IMR-90 (cell line): ENCODE data around the gene ZNF212.

Source experiments
- POLR2A ChIP-seq: IDR thresholded peaks from 2 replicates; pipeline ENCODE4 v1.6.1; 2012; ENCODE audit warnings: mild to moderate bottlenecking, low read depth, low read length
- RAD21 ChIP-seq: IDR thresholded peaks from 2 replicates; pipeline ENCODE4 v1.6.1; 2012; ENCODE audit warnings: low read length, improper control_type of control experiment
- RCOR1 ChIP-seq: IDR thresholded peaks from 2 replicates; pipeline ENCODE4 v1.6.1; 2012; ENCODE audit warnings: mild to moderate bottlenecking, low read length, improper control_type of control experiment; ENCODE audit not compliant: insufficient replicate concordance
- RFX5 ChIP-seq: IDR thresholded peaks from 2 replicates; pipeline ENCODE4 v1.8.0; 2012; ENCODE audit warnings: low read depth, mild to moderate bottlenecking, low read length, moderate library complexity
- SMC3 ChIP-seq: fragments of 150-350 bp; IDR thresholded peaks from 2 replicates; pipeline ENCODE4 v1.6.1; 2016; ENCODE audit warnings: low read depth, mild to moderate bottlenecking, antibody characterized with exemption, low read length, moderate library complexity
- TF ChIP-seq, protein P1 (sequence below): conservative IDR thresholded peaks from 2 replicates; pipeline ENCODE4 v1.5.1; 2012; ENCODE audit warnings: mild to moderate bottlenecking, low read depth, low read length, improper control_type of control experiment
- TF ChIP-seq, protein P2 (sequence below): fragments of 150-350 bp; IDR thresholded peaks from 2 replicates; pipeline ENCODE4 v1.6.1; 2016; ENCODE audit warnings: low read depth, mild to moderate bottlenecking, low read length, moderate library complexity, borderline replicate concordance
- TF ChIP-seq, protein P3 (sequence below): fragments of 150-350 bp; IDR thresholded peaks from 2 replicates; pipeline ENCODE4 v1.6.1; 2017; ENCODE audit warnings: mild to moderate bottlenecking, antibody characterized with exemption, low read length, low read depth

- TF ChIP-seq, protein P1, sequence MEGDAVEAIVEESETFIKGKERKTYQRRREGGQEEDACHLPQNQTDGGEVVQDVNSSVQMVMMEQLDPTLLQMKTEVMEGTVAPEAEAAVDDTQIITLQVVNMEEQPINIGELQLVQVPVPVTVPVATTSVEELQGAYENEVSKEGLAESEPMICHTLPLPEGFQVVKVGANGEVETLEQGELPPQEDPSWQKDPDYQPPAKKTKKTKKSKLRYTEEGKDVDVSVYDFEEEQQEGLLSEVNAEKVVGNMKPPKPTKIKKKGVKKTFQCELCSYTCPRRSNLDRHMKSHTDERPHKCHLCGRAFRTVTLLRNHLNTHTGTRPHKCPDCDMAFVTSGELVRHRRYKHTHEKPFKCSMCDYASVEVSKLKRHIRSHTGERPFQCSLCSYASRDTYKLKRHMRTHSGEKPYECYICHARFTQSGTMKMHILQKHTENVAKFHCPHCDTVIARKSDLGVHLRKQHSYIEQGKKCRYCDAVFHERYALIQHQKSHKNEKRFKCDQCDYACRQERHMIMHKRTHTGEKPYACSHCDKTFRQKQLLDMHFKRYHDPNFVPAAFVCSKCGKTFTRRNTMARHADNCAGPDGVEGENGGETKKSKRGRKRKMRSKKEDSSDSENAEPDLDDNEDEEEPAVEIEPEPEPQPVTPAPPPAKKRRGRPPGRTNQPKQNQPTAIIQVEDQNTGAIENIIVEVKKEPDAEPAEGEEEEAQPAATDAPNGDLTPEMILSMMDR, result peak; percentile 81
- TF ChIP-seq RAD21, result peak; percentile 44
- no peak for TF ChIP-seq POLR2A
- TF ChIP-seq RFX5, result no peak
- TF ChIP-seq SMC3, result peak; percentile 24; the same call in 1 of the 2 replicates
- no peak for TF ChIP-seq RCOR1
- TF ChIP-seq, protein P2, sequence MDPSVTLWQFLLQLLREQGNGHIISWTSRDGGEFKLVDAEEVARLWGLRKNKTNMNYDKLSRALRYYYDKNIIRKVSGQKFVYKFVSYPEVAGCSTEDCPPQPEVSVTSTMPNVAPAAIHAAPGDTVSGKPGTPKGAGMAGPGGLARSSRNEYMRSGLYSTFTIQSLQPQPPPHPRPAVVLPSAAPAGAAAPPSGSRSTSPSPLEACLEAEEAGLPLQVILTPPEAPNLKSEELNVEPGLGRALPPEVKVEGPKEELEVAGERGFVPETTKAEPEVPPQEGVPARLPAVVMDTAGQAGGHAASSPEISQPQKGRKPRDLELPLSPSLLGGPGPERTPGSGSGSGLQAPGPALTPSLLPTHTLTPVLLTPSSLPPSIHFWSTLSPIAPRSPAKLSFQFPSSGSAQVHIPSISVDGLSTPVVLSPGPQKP, result no peak
- TF ChIP-seq, protein P3, sequence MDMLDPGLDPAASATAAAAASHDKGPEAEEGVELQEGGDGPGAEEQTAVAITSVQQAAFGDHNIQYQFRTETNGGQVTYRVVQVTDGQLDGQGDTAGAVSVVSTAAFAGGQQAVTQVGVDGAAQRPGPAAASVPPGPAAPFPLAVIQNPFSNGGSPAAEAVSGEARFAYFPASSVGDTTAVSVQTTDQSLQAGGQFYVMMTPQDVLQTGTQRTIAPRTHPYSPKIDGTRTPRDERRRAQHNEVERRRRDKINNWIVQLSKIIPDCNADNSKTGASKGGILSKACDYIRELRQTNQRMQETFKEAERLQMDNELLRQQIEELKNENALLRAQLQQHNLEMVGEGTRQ, result peak; percentile 82
Observed at GRCh38 chr7:149261829-149262617, 22.6 kb downstream of the ZNF212 start, which contains the start of gene ZNF783.
